Right ventricle myocardium superior (tissue), 1 donor: ENCODE measurements around the gene KHDC1L. TPM values are rescaled to one million over a fixed set of nuclear protein-coding genes. Genes with fewer than 3 reads are reported as not detected.
"Not testable (repeated sequence)": the region's sequence is repeated elsewhere in the genome, so short reads cannot be mapped to it uniquely, and the experiment has no call there.

Experiments used
- ATAC-seq: fragments of 200-7000 bp; cut with Tn5 transposase; one replicate; pipeline ENCODE4 v1.9.1; 2020; ENCODE audit warnings: mild to moderate bottlenecking; ENCODE audit not compliant: poor library complexity
- DNase-seq: peaks from one replicate; pipeline ENCODE4 v3.0.0-alpha.2; 2020
- intact Hi-C: fragments of 100-400 bp; cut with DNase I; formaldehyde crosslinking; loops from one replicate; pipeline ENCODE4 v1.11.2; 2022
- long read RNA-seq: library from polyadenylated mRNA; unstranded; transcript quantifications from one replicate; pipeline ENCODE4 v2.0.0, GENCODE V29; 2021
- total RNA-seq: library from RNA; stranded (reverse); fragmentation: NEBNext Ultra II Directional; extraction: Animal tissue kit (Norgen Biotek cat#: 25700); gene quantifications from one replicate; pipeline ENCODE4 v1.2.1, GENCODE V29; 2021
- donor health status: DM: no; HTN: yes; CAD: no; lungs with severe emphysema.

KHDC1L gene
- total RNA-seq: not detected
- long read RNA-seq: 0 reads

GRCh38 chr6:73225396-73225795, at the start of gene KHDC1L:
Gene KHDC1L, minus strand, starts transcription at chr6:73225496. Its CDS starts 88 bp downstream, at chr6:73225408.
- ATAC-seq (no peak), DNase-seq (no peak)
- intact Hi-C loops: no loop called here

- intact Hi-C loops, ATAC-seq, DNase-seq: not testable (repeated sequence)
Measured at GRCh38 chr6:73269296-73269695, 44.0 kb upstream of the KHDC1L start.

GRCh38 chr6:73268896-73269295, 43.6 kb upstream of the KHDC1L start:
- intact Hi-C loops, ATAC-seq, DNase-seq: not testable (repeated sequence)

- DNase-seq (no peak), ATAC-seq (no peak)
- intact Hi-C loops: no loop called here
Measured at GRCh38 chr6:73264446-73264845, 39.1 kb upstream of the KHDC1L start.

- peak; percentile 20 for ATAC-seq
- intact Hi-C loops: no loop called here
- DNase-seq: no peak
Measured at GRCh38 chr6:73263570-73263909, 38.2 kb upstream of the KHDC1L start.

GRCh38 chr6:73262671-73263569, 37.6 kb upstream of the KHDC1L start, which contains the start of gene KHDC1:
Gene KHDC1, minus strand, starts transcription at chr6:73263196. Its CDS starts 20,679 bp downstream, at chr6:73242517.
- DNase-seq: peak; percentile 67
- peak; percentile 97 for ATAC-seq
- intact Hi-C loops: no loop called here

GRCh38 chr6:73258721-73259120, 33.4 kb upstream of the KHDC1L start:
- intact Hi-C loops: no loop called here
- no peak for ATAC-seq
- DNase-seq: no peak

GRCh38 chr6:73254323-73254722, 29.0 kb upstream of the KHDC1L start:
- DNase-seq, intact Hi-C loops, ATAC-seq: not testable (repeated sequence)

GRCh38 chr6:73252703-73253102, 27.4 kb upstream of the KHDC1L start:
- ATAC-seq: no peak
- intact Hi-C loops: no loop called here
- DNase-seq: no peak

- intact Hi-C loops: no loop called here
- no peak for DNase-seq
- no peak for ATAC-seq
Measured at GRCh38 chr6:73250016-73250415, 24.7 kb upstream of the KHDC1L start.

- ATAC-seq (no peak), DNase-seq (no peak)
- intact Hi-C loops: no loop called here
Measured at GRCh38 chr6:73248192-73248903, 23.1 kb upstream of the KHDC1L start.

GRCh38 chr6:73242001-73242400, 16.7 kb upstream of the KHDC1L start:
- intact Hi-C loops: no loop called here
- ATAC-seq (no peak), DNase-seq (no peak)

- ATAC-seq: peak; percentile 55
- no peak for DNase-seq
- intact Hi-C loops: no loop called here
Measured at GRCh38 chr6:73240730-73241129, 15.4 kb upstream of the KHDC1L start.

- intact Hi-C loops: no loop called here
- DNase-seq (no peak), ATAC-seq (no peak)
Measured at GRCh38 chr6:73236144-73236750, 11.0 kb upstream of the KHDC1L start.

GRCh38 chr6:73234733-73235132, 9.4 kb upstream of the KHDC1L start:
- intact Hi-C loops: no loop called here
- DNase-seq (no peak), ATAC-seq (no peak)

GRCh38 chr6:73233971-73234370, 8.7 kb upstream of the KHDC1L start:
- DNase-seq, intact Hi-C loops, ATAC-seq: not testable (repeated sequence)

- no peak for DNase-seq
- intact Hi-C loops: no loop called here
- ATAC-seq: no peak
Measured at GRCh38 chr6:73233048-73233447, 7.8 kb upstream of the KHDC1L start.

- DNase-seq (no peak), ATAC-seq (no peak)
- intact Hi-C loops: no loop called here
Measured at GRCh38 chr6:73231986-73232391, 6.7 kb upstream of the KHDC1L start.

- intact Hi-C loops: no loop called here
- DNase-seq (no peak), ATAC-seq (no peak)
Measured at GRCh38 chr6:73227606-73228255, 2.4 kb upstream of the KHDC1L start.
